ENCODE measurements around the gene SUPT5H. TPM values are rescaled to one million over a fixed set of nuclear protein-coding genes. Genes with fewer than 3 reads are reported as not detected.

Gene SUPT5H
- total RNA-seq, 1 donor from 2014 or later, result 140 TPM

DNA sequence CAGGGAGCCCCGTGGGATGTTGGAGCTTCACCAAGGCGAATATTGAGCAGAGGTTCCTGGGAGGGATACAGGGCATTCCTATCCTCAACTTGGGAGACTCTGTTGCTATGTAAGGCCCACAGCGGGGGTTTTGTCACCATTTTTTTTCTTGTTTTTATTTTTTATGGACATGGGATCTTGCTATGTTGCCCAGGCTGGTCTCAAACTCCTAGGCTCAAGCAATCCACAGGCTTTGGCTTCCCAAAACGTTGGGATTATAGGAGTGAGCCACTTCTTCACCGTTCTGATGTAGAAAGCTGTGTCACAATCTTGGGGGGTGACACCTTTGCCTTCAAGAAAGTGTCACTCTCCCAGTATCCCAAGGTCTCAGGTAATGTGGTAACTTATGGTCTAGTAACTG lies 56.0 kb downstream of the SUPT5H start:
- Mint-ChIP-seq H3K9me3 (peaks cover 3% of the 10 kb centered on the region), H3K4me3 (no peak overlapping the region), H3K36me3 (ENCODE audit: low read depth) (peaks cover 1% of the 10 kb centered on the region), H3K4me1 (peaks cover 18% of the 10 kb centered on the region), H3K27me3 (ENCODE audit: low read depth) (peaks cover 89% of the 10 kb centered on the region), H3K27ac (ENCODE audit: unreplicated experiment) (no peak overlapping the region)
- TF ChIP-seq, protein P1, sequence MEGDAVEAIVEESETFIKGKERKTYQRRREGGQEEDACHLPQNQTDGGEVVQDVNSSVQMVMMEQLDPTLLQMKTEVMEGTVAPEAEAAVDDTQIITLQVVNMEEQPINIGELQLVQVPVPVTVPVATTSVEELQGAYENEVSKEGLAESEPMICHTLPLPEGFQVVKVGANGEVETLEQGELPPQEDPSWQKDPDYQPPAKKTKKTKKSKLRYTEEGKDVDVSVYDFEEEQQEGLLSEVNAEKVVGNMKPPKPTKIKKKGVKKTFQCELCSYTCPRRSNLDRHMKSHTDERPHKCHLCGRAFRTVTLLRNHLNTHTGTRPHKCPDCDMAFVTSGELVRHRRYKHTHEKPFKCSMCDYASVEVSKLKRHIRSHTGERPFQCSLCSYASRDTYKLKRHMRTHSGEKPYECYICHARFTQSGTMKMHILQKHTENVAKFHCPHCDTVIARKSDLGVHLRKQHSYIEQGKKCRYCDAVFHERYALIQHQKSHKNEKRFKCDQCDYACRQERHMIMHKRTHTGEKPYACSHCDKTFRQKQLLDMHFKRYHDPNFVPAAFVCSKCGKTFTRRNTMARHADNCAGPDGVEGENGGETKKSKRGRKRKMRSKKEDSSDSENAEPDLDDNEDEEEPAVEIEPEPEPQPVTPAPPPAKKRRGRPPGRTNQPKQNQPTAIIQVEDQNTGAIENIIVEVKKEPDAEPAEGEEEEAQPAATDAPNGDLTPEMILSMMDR (conservative IDR thresholded peaks at IDR 0.05), result no peak
- no peak for DNase-seq (ENCODE audit: low read depth, low spot score)

DNA sequence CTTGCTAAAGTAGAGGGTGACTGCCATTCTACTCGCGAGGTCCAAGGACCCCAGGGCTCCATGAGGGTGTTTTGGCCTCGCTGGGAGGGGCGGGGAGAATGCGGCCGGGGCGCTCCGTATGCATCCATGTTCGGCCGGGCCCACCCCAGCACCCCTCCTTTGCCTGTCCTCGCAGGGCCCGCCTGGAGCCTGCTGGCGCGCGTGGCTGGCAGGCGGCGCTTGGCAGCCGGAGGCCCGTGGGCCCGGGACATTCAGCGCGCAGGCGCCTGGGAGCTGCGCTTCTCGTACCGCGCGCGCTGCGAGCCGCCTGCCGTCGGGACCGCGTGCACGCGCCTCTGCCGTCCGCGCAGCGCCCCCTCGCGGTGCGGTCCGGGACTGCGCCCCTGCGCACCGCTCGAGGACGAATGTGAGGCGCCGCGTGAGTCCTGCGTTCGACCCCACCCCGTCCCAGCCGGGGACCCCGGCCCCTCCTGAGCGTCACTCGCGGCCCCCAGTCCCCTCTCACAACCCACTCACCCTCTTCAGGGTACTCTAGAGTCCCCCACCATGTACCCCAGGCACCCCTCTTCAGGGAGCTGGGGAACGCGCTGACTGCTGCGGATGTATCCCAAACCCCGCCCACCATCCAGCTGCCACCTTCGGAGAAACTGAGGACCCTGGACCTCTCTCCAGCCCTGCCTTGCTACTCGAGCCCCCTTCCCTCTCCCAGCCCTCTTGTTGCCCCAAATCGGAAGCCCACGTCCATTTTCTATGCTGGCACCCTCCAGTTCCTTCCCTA lies 57.4 kb downstream of the SUPT5H start:
- no peak overlapping the region for H3K4me3 Mint-ChIP-seq
- TF ChIP-seq, protein P1 (conservative IDR thresholded peaks at IDR 0.05), result peak; percentile 85
- H3K27me3 Mint-ChIP-seq (ENCODE audit: low read depth), result peaks cover 87% of the 10 kb centered on the region
- peaks cover 6% of the 10 kb centered on the region for H3K9me3 Mint-ChIP-seq
- H3K36me3 Mint-ChIP-seq (ENCODE audit: low read depth), result peaks cover 4% of the 10 kb centered on the region
- peak; percentile 73 for DNase-seq (ENCODE audit: low read depth, low spot score)
- H3K27ac Mint-ChIP-seq (ENCODE audit: unreplicated experiment), result no peak overlapping the region
- peaks cover 24% of the 10 kb centered on the region for H3K4me1 Mint-ChIP-seq

DNA sequence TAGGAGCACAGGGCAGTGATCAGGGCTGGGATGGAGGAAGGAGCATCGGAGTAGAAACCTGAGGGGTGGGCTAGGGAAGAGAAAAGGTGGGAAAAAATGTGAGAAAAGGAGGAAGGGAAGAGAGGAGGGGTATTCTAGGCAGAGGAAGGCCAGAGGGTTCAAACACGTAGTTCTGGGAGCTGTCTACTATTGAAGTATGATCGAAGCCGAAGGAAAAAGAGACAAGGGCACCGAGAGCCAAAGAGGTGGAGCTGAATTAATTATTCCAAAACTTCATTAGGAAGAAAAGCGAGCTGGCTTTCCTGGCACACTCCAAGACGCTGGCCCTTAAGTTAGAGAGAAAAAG lies 61.2 kb downstream of the SUPT5H start:
- Mint-ChIP-seq H3K27me3 (ENCODE audit: low read depth) (peaks cover 79% of the 10 kb centered on the region), H3K36me3 (ENCODE audit: low read depth) (peaks cover 4% of the 10 kb centered on the region), H3K9me3 (peaks cover 6% of the 10 kb centered on the region), H3K27ac (ENCODE audit: unreplicated experiment) (no peak overlapping the region), H3K4me1 (peaks cover 12% of the 10 kb centered on the region), H3K4me3 (peak overlapping the region; percentile 68)
- TF ChIP-seq, protein P1 (conservative IDR thresholded peaks at IDR 0.05), result no peak
- DNase-seq (ENCODE audit: low read depth, low spot score), result no peak

DNA sequence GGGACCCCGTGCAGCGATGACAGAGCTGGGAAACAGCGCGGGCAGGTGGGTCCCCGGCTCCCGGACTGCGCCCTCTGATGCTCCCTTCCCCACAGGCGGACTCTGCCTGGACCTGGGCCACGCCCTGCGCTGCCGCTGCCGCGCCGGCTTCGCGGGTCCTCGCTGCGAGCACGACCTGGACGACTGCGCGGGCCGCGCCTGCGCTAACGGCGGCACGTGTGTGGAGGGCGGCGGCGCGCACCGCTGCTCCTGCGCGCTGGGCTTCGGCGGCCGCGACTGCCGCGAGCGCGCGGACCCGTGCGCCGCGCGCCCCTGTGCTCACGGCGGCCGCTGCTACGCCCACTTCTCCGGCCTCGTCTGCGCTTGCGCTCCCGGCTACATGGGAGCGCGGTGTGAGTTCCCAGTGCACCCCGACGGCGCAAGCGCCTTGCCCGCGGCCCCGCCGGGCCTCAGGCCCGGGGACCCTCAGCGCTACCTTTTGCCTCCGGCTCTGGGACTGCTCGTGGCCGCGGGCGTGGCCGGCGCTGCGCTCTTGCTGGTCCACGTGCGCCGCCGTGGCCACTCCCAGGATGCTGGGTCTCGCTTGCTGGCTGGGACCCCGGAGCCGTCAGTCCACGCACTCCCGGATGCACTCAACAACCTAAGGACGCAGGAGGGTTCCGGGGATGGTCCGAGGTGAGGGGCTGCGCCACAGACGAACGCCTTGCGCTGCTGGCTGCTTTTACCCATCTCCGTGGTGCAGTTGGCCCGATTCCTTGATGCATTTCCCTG lies 61.7 kb downstream of the SUPT5H start:
- Mint-ChIP-seq H3K27me3 (ENCODE audit: low read depth) (peaks cover 77% of the 10 kb centered on the region), H3K4me3 (peak overlapping the region; percentile 77), H3K4me1 (peaks cover 12% of the 10 kb centered on the region), H3K36me3 (ENCODE audit: low read depth) (peaks cover 4% of the 10 kb centered on the region), H3K9me3 (peaks cover 6% of the 10 kb centered on the region), H3K27ac (ENCODE audit: unreplicated experiment) (no peak overlapping the region)
- DNase-seq (ENCODE audit: low read depth, low spot score), result peak; percentile 54
- TF ChIP-seq, protein P1 (conservative IDR thresholded peaks at IDR 0.05), result no peak

DNA sequence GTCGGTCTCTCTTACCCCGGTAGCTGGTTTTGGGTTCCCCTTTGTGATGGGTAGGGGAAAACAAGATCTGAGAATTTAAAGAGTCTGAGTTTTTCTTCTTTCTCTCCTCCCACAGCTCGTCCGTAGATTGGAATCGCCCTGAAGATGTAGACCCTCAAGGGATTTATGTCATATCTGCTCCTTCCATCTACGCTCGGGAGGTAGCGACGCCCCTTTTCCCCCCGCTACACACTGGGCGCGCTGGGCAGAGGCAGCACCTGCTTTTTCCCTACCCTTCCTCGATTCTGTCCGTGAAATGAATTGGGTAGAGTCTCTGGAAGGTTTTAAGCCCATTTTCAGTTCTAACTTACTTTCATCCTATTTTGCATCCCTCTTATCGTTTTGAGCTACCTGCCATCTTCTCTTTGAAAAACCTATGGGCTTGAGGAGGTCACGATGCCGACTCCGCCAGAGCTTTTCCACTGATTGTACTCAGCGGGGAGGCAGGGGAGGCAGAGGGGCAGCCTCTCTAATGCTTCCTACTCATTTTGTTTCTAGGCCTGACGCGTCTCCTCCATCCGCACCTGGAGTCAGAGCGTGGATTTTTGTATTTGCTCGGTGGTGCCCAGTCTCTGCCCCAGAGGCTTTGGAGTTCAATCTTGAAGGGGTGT lies 62.5 kb downstream of the SUPT5H start:
- peaks cover 6% of the 10 kb centered on the region for H3K9me3 Mint-ChIP-seq
- peaks cover 12% of the 10 kb centered on the region for H3K4me1 Mint-ChIP-seq
- peaks cover 4% of the 10 kb centered on the region for H3K36me3 Mint-ChIP-seq (ENCODE audit: low read depth)
- H3K27ac Mint-ChIP-seq (ENCODE audit: unreplicated experiment), result no peak overlapping the region
- TF ChIP-seq, protein P1 (conservative IDR thresholded peaks at IDR 0.05), result no peak
- peaks cover 84% of the 10 kb centered on the region for H3K27me3 Mint-ChIP-seq (ENCODE audit: low read depth)
- H3K4me3 Mint-ChIP-seq, result peak overlapping the region; percentile 77
- no peak for DNase-seq (ENCODE audit: low read depth, low spot score)
